SK-N-SH (cell line): ENCODE data around the gene MIEN1.

Source experiments
- EZH2phosphoT487 ChIP-seq: fragments of 200-600 bp; sonication (generic); IDR thresholded peaks from 2 replicates; pipeline ENCODE4 v1.6.1; 2017; ENCODE audit warnings: low read depth, mixed run types, mild to moderate bottlenecking, antibody characterized with exemption, moderate library complexity, borderline replicate concordance
- RAD21 ChIP-seq: IDR thresholded peaks from 2 replicates; pipeline ENCODE4 v1.6.1; 2012; ENCODE audit warnings: mild to moderate bottlenecking, low read length
- TF ChIP-seq, protein P1 (sequence below): fragments of 200-600 bp; sonication (generic); IDR thresholded peaks from 2 replicates; pipeline ENCODE4 v1.6.1; 2017; ENCODE audit warnings: antibody characterized with exemption, mild to moderate bottlenecking, moderate library complexity

- TF ChIP-seq EZH2phosphoT487 (no peak), RAD21 (no peak)
- TF ChIP-seq, protein P1, sequence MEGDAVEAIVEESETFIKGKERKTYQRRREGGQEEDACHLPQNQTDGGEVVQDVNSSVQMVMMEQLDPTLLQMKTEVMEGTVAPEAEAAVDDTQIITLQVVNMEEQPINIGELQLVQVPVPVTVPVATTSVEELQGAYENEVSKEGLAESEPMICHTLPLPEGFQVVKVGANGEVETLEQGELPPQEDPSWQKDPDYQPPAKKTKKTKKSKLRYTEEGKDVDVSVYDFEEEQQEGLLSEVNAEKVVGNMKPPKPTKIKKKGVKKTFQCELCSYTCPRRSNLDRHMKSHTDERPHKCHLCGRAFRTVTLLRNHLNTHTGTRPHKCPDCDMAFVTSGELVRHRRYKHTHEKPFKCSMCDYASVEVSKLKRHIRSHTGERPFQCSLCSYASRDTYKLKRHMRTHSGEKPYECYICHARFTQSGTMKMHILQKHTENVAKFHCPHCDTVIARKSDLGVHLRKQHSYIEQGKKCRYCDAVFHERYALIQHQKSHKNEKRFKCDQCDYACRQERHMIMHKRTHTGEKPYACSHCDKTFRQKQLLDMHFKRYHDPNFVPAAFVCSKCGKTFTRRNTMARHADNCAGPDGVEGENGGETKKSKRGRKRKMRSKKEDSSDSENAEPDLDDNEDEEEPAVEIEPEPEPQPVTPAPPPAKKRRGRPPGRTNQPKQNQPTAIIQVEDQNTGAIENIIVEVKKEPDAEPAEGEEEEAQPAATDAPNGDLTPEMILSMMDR: peak; percentile 16; the same call in 1 of the 2 replicates
Measured at GRCh38 chr17:39687546-39688474, 42.5 kb downstream of the MIEN1 start, which contains the start of gene PGAP3.
